Spleen (tissue), 7 donors: ENCODE measurements around the gene CCL18.
"Not testable (repeated sequence)": the region's sequence is repeated elsewhere in the genome, so short reads cannot be mapped to it uniquely, and the experiment has no call there.

Experiments used
- POLR2A ChIP-seq, 3 donors: fragments of 450-650 bp; IDR thresholded peaks; one replicate each; pipeline ENCODE4 v1.5.1; 2017; ENCODE audit warnings: antibody characterized with exemption in 3 of 3, mild to moderate bottlenecking in 1 of 3
- POLR2AphosphoS5 ChIP-seq, 3 donors: sonication (generic); formaldehyde crosslinking; IDR thresholded peaks; one replicate each; pipeline ENCODE4 v1.5.1; 2017; ENCODE audit warnings: antibody characterized with exemption in 3 of 3
- TF ChIP-seq, protein P1 (sequence below), 11 experiments: fragments of 200-600 bp in 7 of 11; fragments of 450-650 bp in 4 of 11; sonication (generic) in 4 of 11; IDR thresholded peaks in 8 of 11; conservative IDR thresholded peaks in 3 of 11; 1 replicate in 7 of 11; 2 replicates in 4 of 11; pipeline versions ENCODE4 v1.4.0 to v1.8.0; 2016 to 2021; ENCODE audit warnings: antibody characterized with exemption in 11 of 11, inconsistent platforms in 4 of 11, mild to moderate bottlenecking in 1 of 11
- donor health status: DM: no; HTN: no; CAD: no; lungs with moderate emphysema.
- donor health status: DM: no; HTN: no; CAD: no.
- donor health status: DM: no; HTN: no; CAD: no.

GRCh38 chr17:36083691-36084090 is 19.6 kb downstream of the CCL18 start:
- TF ChIP-seq, protein P1, sequence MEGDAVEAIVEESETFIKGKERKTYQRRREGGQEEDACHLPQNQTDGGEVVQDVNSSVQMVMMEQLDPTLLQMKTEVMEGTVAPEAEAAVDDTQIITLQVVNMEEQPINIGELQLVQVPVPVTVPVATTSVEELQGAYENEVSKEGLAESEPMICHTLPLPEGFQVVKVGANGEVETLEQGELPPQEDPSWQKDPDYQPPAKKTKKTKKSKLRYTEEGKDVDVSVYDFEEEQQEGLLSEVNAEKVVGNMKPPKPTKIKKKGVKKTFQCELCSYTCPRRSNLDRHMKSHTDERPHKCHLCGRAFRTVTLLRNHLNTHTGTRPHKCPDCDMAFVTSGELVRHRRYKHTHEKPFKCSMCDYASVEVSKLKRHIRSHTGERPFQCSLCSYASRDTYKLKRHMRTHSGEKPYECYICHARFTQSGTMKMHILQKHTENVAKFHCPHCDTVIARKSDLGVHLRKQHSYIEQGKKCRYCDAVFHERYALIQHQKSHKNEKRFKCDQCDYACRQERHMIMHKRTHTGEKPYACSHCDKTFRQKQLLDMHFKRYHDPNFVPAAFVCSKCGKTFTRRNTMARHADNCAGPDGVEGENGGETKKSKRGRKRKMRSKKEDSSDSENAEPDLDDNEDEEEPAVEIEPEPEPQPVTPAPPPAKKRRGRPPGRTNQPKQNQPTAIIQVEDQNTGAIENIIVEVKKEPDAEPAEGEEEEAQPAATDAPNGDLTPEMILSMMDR (IDR thresholded peaks at IDR 0.05 in 8 of 11, conservative IDR thresholded peaks at IDR 0.05 in 3 of 11), result not testable (repeated sequence)
- TF ChIP-seq POLR2A, POLR2AphosphoS5 (IDR thresholded peaks at IDR 0.05): not testable (repeated sequence)
